ENCODE results near the gene PAK4.
"Not testable (repeated sequence)": the region's sequence is repeated elsewhere in the genome, so short reads cannot be mapped to it uniquely, and the experiment has no call there.

The PAK4 gene

DNA sequence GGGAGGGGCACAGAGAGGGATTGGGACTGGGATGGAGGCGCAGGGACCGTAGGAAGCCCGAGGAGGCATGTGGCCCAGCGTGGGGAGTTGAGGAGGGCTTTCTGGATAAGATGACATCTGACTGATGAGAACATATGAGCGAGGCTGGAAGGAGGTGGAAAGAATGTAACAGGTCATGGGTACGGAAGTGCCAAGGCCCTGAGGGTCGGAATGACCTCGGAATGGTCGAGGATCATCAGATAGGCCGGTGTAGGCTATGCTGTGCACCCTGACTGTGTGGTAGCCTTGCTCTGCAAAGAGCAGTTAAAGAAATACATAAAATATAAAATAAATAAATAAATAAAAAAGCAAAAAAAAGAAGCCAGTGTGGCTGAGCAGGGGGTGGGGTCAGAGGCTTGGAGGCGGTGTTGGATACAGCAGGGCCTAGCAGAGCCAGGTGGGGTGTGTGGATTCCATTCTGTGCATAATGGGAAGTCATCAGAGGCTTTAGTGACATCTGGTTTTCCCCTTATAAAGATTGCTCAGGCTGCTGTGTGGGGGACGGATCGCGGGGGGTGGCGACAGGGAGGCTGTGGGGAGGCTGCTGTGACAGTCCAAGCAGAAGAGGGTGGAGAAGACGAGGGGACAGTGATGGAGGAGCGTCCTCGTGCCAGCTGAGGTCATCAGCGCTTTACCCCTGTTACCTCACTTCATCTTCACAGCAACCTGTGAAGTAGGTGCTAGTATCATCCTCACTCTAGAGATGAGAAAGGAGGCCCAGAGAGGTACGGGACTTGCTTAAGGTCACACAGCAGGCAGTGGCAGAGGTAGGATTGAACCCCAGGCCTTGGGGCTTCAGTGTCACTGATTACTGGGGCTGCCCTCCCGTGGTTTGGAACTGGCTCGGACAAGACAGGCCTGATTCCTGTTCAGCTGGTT lies 5.0 kb downstream of the PAK4 start:
- no peak for DNase-seq (ENCODE audit: low spot score)

DNA sequence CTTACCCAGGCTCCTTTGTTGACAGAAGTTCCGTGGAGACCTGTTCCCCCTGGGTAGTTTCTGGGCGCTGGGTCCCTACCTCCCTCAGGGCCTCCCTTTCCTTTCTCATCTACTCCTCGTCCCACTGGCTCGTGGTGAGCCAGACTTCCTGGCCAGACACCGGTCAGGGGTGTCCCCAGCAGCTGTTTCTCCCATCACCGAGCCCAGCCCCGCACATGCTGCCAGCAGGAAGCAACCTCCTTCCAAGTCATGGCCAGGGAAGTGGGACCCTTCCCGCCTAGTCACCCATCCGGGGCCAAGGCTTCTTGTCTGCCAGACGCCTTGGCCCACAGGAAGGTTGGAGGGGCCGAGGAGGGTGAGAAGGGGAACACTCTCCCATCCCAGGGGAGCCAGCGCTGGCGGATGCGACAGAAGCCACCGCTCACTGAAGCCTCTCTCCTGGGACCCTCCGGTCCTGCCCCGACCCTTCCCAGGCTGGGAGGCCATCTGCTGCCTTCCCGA lies 5.7 kb downstream of the PAK4 start:
- DNase-seq (ENCODE audit: low spot score), result no peak

DNA sequence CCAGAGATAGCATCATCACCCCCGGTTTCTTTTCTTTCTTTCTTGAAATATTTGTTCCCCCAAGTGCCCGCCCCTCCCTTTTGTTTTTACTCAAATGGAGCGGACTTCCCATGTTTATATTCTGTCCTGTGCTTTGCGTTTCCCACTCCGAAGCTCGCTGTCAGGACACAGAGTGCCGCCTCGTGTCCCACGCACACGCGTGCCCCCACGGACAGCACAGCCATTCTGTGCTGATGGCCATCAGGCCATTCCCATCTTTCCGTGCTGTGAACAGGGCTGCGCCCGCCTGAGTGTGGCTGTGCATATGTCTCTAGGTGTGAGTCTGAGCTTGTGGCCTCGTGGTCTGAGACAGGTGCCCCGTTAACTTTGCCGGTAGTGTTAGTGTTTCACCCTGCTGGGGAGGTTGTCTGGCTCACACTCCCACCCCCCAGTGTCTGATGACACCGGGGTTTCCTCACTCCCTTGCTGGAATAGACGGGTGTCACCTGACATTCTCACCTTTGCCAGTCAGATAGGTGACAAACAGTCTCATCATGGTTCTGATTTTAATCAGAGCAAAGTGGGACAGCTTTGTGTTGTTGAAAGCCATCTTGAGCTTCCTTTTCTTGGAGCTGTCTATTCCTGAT lies 6.9 kb downstream of the PAK4 start:
- DNase-seq (ENCODE audit: low spot score), result no peak

DNA sequence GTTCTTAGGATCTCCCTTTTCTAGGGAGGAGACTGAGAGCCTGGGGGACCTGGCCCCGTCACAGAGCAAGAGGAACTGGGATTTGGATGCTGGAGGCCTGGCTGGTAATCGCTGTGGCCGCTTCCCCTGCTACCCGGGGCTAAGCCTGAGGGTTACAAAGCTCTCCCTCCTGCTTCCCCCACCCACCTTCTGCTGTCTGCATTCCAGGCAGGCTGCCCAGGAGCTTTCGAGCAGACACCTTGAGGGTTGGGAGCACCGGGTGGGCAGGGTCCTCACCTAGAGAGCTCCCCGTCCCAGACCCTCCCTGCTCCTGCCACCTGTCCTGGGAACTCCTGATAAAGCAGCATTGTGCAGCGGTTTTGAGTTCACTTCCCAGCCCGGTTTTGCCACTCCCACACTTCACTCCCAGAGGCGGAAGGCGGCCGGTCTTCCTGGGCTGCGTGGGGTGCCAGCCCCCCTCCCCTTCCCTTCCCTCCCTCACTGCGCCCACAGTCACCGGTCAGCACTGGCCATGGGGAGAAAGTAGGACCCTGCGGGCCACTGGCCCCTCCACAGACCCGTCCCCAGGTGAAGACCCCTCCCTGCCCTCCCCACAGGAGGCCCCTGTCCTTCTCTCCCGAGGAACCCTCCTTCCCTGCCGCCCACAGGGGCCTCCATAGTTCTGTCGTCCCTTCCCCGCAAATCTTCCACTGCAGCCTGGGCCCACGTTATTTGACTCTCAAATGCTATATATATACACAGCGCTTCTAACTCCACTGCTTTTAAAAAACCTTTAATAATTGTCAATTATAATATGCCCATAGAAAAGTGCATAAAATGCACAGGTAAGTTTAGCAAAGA lies 8.1 kb downstream of the PAK4 start:
- DNase-seq (ENCODE audit: low spot score), result no peak

DNA sequence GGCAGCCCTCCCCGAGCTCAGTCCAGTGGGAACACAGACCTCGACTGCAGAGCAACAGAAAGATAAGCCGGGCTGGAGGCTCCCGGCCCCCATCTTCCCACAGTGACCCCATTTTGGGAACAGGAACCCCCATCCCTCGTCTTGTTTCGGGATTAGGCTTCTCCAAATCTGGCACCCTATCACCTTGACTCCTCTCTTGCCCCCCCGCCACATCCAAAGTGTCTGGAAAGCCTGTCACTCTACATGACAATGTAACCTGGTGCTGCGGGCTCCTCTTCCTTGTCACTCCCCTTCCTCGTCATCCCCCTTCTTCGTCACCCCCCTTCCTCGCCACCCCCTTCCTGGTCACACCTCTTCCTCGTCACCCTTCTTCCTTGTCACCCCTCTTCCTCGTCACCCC lies 10.1 kb downstream of the PAK4 start:
- no peak for DNase-seq (ENCODE audit: low spot score)

DNA sequence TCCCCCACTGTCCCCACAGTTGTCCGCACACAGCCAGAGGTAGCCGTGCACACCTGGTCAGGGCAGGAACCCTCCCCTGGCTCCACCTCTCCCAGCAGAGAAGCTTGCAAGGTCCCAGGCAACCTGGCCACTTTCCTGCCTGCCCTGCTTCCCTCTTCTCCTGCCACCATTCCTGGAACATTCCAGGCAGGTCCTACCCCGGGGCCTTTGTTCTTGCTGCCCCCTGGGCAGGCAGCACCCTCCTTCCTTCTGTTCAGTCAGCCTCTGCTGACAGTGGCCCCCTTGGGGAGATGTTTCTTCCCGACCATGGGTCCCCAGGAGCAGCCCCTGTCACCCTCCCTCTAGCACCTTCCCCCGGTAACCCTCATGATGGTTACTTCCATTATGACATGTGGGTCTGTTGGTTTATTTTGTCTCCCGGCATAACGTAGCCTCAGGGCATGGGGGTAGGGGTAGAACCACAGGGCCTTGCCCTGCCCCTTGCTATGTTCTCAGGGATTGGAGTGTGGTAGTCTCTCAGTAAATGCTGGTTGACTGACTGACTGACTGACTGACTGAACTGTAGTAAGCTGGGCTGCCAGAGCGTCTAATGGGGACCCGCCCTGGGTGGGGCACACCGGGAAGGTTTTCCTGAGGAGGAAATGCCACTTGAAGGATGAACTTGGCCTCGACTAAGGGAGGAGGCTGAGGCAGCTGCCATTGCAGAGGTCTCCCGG lies 10.8 kb downstream of the PAK4 start:
- DNase-seq (ENCODE audit: low spot score), result no peak

DNA sequence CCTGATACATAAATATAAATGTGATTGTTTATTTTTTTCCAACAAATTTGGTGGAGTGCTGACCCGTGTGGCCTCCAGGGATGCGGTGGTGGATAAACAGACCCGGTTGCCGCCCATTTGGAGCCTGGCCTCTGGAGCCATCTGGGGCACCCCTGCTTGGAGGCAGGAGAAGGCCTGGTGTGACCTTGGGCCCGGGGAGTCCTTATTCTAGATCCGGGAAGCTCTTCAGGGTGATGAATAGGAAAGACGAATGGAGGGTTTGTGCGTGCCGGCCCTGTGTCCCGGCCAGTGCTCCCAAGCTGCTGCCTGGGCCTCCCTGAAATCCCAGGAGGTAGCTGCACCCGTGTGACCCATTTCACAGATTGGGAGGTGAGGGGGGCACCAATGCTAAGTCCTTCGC lies 11.5 kb downstream of the PAK4 start:
- no peak for DNase-seq (ENCODE audit: low spot score)

DNA sequence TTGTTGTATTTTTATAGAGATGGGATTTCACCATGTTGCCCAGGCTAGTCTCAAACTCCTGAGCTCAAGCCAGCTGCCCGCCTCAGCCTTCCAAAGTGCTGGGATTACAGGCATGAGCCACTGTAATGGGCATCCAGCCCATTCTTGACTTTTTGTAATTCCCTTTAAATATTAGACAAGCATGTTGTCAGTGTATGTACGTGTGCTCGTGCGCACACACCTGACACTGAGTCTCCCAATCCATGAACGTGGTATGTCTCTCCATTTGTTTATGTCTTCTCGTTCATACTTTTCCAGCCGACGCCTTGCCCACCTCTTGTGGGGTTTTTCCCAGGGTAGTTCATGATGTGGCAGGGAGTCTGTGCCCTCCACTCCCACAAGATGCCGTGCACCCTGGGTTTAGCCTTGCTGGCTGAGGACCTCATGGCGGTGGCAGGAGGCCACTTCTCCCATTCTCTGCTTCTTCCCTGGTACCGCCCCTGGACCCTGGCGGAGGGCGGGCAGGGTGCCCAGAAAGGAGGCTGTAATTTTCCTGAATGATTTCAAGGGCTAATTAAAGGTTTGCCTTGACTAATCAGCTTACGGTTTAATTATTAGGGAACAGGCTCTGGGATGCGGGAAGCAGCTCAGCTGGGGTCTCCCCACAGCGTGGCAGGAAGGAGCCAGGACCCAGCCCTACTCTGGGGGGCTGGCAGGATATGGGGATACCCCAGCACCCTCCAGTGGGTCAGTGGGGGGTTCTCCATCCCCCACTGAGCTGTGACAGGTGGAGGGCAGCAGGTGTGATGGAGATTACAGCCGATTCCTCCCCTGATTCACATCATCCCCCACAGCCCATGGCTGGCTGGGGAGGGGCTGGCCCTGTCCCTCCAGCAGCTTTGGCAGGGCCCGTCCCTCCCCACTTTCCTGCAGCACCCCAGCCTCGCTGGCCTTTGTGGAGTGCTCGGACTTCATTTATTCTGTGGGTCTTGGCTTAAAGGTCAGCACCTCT lies 12.9 kb downstream of the PAK4 start:
- DNase-seq (ENCODE audit: low spot score), result no peak

DNA sequence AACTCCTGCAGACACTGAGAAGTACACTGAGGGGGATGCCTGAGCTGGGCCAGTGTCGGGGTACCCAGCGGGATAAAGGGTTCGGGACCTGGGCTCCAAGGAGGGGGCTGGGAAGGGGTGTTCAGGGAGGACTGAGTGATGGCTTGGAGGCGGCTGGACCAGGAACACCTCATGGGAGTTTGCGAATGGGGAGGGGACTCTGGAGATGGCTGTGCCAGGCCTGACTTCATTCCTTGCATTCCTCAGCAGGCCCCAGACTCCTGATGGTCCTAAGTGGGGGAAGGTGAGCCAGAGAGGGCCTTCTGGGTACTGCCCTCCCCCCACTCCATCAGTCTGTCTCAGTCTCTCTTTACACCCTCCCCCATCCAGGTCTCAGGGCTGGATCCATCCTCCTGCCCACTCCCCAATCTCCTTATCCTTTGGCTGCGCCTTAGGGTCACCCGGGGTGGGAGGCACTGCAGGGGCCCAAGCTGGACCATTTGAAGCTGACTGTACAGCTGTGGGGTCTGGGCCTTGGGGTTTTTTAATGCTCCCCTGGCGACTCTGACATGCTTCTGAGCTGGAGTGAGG lies 13.8 kb downstream of the PAK4 start:
- DNase-seq (ENCODE audit: low spot score), result no peak

DNA sequence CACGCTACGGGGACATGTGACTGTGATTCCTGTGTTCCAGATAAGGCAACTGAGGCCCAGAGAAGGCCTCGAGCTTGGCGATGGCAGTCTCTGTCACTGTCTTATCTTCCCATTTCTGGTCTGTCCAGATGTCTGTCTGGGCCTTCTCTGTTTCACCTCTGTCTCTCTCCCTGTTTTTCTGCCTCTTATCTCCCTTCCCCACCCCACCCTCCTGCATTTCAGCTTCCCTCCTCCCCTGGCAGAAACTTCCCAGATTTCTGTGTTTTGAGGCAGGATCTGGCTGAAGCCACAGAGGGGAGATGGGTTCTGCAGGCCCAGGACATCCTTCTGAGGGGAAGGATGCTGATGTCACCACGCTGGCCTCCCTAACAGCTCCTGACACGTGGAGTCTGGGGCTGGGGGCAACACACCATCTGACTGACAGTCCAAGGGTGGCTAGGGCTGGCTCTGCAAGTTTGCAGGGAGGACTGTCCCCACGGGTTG lies 14.4 kb downstream of the PAK4 start:
- DNase-seq (ENCODE audit: low spot score), result no peak

DNA sequence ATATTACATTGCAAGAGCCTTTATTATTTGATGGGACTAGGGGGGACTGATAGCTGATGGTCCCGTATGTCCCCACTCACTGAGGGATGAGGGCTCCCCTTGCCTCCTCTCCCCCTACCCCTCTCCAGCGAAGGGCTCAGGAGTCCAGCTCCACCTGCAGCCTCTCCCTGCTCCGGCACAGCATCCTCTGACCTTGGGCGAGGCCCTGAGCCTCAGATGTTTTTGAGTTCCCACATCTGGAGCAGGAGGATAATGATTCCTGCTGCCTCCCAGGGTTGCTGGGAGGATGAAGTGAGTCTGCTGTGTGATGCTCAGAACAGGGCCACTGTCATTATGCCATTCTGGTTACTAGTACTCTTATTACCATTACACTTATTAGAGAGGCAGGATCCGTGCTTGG lies 15.0 kb downstream of the PAK4 start:
- no peak for DNase-seq (ENCODE audit: low spot score)

DNA sequence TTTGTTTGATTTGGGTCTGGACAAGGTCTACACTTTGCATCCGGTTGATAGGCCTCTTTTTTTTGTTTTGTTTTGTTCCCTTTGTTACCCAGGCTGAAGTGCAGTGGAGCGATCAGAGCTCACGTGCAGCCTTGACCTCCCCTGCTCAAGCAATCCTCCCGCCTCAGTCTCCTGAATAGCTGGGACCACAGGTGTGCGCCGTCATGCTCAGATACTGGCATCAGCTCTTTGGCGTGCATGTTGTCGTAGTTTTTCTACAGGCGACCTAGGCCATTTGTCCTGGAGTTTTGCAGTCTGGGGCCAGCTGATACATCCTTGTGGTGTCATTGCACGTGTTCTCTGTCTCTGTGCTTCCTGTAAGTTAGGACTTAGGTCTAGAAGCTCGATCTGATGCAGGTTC lies 16.3 kb downstream of the PAK4 start:
- no peak for DNase-seq (ENCODE audit: low spot score)

DNA sequence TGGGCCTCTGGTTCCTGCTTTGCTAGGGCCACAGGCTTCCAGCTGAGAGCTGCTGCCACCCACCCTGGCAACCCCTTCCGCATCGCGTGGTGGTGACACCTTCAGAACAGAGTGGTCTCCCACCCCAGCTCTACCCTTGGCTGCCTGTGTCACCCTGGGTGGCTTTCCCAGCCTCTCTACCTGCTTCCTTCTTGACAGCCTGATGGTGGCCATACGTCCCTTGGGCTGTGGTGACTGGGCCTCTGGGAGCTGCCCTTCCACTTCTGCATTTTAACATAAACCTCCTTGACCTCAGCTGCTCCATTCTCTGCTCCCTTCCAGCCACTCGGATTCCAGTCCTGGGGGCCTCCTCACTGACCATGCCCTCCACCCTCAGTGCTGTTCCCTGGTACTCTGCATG lies 17.0 kb downstream of the PAK4 start:
- DNase-seq (ENCODE audit: low spot score), result no peak

DNA sequence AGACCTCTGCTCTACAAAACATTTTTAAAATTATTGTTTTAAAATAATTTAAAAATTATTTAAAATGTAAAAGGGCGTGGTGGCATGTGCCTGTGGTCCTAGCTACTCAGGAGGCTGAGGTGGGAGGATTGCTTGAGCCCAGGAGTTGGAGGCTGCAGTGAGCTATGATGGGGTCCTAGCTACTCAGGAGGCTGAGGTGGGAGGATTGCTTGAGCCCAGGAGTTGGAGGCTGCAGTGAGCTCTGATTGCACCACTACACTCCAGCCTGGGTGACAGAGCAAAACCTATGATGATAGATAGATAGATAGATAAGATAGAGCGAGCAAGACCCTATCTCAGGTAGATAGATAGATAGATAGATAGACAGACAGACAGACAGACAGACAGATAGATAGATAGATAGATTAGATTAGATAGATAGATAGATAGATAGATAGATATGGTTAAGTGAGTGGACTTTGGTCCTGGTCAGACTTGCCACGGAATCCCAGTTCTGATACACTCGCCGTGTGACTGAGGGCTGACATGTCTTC lies 18.2 kb downstream of the PAK4 start:
- DNase-seq (ENCODE audit: low spot score), result not testable (repeated sequence)

DNA sequence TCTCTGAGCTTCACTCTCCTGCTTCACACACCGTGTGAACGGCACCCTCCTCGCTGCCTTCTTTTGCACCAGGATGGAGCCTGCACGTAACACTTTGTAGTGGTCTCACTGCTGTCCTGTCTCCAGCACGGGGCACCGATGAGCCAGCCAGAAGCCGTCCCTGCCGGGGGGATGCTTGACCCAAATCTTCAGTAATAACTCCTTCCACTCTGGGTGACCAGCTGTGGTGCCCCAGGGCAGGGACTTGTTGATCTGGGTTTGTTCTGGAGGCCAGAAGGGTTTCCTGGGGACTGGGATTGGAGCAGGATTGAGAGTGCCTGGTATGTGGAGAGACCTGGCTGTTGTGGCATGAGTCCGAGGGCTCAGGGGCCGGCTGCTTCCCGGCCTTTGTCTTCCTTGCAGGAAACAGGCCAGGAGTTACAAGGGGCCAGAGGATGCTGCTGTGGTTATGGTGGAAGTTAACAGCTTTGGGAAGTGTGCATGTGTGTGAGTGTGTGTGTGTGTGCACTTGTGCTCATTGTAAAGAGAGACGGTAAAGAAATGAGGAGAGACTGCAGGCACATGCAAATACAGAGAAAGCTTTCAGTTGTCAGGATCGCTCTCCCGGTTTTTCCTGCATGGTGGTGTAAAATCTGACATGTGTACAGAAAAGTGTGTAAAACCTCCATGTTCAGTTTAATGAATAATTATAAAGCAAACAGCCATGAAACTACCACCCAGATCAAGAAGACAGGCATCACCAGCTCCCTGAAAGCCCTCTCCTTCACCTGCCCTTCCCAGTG lies 18.9 kb downstream of the PAK4 start:
- DNase-seq (ENCODE audit: low spot score), result no peak

DNA sequence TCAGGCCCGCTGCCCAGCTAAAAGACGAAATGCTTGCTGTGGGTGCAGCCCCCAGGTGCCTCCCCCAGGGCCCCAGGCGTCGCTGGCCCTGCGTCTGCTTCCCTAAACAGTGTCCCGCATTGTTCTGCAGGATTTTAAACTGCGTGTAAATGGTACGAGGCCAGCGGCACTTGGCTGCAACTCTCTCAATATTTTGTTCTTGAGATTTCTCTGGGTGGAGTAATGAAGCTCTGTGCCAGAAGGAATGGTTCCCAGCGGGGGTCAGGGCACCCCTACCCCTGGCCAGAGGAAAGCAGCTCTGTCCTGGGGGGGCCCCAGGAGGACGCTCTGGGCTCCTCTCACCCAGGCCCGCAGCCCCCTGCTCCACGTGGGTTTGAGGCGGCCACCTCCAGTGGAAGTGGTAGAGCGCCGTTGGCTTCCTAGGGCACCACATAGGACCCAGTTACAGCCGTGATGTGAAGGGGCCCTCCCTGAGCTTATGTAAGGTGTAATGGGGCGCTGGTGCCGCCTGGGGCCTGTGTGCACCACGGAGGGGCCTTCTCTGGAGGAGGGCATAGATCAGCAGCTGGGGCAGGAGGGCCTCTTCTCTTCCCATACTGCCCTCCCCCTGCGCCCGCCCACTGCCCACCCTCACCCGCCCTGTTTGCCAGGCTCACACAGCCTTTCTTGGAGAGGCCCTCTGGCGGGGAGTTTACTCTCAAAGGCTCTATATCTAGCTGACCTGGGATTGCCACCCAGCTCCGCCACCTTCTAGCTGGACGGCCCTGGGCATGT lies 19.8 kb downstream of the PAK4 start:
- DNase-seq (ENCODE audit: low spot score), result no peak

DNA sequence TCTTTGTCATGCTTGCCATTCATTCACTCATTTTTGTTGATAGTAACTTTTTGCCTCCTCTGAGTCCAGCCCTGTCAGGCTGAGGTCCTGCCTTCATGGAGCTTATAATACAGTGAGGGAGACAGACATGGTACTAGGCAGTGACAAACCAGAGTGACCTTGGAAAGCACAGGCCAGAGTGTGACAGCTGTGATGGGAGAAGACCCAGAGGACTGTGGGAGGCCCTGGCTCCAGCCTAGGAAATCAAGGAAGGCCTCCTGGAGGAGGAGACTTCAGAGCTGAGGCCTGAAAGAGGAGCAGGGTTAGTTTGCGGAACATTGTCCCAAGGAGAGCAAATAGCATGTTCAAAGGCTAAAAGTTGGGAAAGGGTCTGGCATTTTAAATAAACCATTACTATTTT lies 20.5 kb downstream of the PAK4 start:
- DNase-seq (ENCODE audit: low spot score), result no peak

Data from SW480 (cell line).